ENCODE measurements around the gene TSHR.

- TF ChIP-seq CTCF (IDR thresholded peaks at IDR 0.05) (no peak), POLR2A (IDR thresholded peaks at IDR 0.05) (no peak), EP300 (IDR thresholded peaks at IDR 0.05) (no peak)
These were observed 2.8 kb downstream of the TSHR start for GRCh38 chr14:80958226-80958625.

Measured in sigmoid colon (tissue), 4 donors.